Choroid plexus epithelial cell (primary cell): ENCODE results near the gene CCDC85B.

ENCODE experiments used
- DNase-seq: peaks from one replicate; pipeline ENCODE4 v3.0.0-alpha.2; 2010; ENCODE audit warnings: low read depth
- H3K4me3 ChIP-seq: 2 replicates; pipeline ENCODE4 v1.5.1; 2011; ENCODE audit warnings: low read depth, mild to moderate bottlenecking, control low read depth, low read length, moderate library complexity
- TF ChIP-seq, protein P1 (sequence below): conservative IDR thresholded peaks from 2 replicates; pipeline ENCODE4 v1.5.1; 2011; ENCODE audit warnings: low read depth, mild to moderate bottlenecking, control low read depth, inconsistent platforms, low read length, moderate library complexity

The CCDC85B gene

DNA sequence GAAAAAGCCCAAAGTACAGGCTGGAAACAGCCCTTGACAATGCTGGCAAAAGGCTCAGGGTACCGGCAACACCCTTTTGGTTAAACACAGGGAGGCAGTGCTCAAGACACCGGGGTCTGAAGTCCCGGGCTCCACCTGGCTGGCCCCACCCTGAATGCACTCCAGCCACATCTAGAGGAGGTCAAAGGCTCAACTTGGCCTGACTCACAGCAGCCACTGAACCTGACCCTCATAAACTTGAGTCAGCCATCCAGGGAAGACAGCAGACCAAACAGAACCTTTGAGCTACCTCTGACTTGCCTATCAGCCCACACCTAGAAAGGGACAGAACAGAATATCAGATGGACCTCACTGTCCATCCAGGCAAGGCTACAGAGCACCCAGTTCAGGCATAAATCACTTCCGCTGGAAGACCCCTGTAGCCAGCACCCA lies 36.3 kb upstream of the CCDC85B start:
- no peak overlapping the region for H3K4me3 ChIP-seq
- no peak for DNase-seq
- TF ChIP-seq, protein P1, sequence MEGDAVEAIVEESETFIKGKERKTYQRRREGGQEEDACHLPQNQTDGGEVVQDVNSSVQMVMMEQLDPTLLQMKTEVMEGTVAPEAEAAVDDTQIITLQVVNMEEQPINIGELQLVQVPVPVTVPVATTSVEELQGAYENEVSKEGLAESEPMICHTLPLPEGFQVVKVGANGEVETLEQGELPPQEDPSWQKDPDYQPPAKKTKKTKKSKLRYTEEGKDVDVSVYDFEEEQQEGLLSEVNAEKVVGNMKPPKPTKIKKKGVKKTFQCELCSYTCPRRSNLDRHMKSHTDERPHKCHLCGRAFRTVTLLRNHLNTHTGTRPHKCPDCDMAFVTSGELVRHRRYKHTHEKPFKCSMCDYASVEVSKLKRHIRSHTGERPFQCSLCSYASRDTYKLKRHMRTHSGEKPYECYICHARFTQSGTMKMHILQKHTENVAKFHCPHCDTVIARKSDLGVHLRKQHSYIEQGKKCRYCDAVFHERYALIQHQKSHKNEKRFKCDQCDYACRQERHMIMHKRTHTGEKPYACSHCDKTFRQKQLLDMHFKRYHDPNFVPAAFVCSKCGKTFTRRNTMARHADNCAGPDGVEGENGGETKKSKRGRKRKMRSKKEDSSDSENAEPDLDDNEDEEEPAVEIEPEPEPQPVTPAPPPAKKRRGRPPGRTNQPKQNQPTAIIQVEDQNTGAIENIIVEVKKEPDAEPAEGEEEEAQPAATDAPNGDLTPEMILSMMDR = no peak

DNA sequence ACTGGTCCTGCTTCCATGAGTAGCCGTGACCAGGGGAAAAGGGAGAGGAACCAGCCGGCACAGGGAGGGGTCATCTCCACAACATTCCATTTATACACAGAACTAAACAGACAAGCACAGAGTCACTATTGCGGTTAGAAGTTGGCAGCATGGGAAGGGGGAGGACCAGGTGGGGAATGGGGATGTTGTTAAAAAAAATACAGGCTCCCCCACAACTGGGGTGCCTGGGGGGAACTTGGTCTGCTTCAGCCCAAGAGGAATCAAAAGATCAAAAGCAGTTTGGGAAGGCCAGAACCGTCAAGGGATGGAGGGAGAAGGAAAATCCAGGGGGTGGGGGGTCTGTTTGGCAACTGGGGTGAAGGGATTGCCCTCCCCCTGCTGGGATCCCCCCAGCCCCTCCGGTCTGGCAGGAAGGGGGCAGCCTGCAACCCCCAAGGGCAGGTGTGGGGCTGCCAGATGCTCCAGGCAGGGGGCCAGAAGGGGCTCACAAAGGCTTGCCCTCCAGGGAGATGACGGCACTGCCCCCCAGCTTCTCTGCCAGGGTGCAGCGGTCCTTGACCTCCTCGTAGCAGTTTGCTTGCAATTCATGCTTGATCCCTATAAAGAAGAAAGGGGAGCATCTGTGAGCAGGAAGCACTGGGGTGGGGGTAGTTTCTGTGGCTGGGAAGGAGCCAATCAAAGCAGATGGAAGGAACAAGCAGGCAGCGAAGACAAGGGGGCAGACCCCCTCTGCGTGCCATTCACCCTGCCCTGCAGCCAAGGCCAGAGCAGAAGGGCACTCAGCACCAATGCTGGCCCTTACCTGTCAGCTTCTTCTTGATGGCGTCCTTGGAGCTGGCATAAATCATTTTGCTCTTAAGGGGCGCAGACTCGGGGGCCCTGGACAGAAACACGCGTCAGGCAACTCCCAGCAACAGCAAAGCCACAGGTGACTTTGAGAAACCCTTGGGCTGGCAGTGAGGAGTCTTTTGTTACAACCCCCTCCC lies 35.3 kb upstream of the CCDC85B start:
- no peak overlapping the region for H3K4me3 ChIP-seq
- no peak for DNase-seq
- TF ChIP-seq, protein P1 = no peak

DNA sequence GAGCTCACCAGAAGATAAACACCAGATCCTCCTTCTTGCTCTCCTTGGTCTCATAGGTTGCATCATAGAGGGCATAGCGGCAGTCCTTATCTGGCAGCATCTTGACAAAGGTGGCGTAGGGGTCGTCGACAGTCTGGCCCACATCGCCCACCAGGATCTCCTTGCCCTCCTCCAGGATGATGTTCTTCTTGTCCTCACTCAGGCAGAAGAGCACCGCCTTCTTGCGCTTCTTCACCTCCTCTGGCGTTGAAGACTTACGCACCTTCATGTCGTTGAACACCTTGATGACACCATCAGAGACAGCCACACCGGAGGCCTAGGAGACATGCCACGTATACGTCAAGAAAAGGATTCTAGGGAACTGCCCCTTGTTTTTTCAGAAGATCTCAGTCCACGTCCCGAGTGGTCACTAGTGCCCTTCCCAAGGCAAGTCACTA lies 34.5 kb upstream of the CCDC85B start:
- no peak for DNase-seq
- TF ChIP-seq, protein P1 = no peak
- H3K4me3 ChIP-seq = peak overlapping the region; percentile 92

DNA sequence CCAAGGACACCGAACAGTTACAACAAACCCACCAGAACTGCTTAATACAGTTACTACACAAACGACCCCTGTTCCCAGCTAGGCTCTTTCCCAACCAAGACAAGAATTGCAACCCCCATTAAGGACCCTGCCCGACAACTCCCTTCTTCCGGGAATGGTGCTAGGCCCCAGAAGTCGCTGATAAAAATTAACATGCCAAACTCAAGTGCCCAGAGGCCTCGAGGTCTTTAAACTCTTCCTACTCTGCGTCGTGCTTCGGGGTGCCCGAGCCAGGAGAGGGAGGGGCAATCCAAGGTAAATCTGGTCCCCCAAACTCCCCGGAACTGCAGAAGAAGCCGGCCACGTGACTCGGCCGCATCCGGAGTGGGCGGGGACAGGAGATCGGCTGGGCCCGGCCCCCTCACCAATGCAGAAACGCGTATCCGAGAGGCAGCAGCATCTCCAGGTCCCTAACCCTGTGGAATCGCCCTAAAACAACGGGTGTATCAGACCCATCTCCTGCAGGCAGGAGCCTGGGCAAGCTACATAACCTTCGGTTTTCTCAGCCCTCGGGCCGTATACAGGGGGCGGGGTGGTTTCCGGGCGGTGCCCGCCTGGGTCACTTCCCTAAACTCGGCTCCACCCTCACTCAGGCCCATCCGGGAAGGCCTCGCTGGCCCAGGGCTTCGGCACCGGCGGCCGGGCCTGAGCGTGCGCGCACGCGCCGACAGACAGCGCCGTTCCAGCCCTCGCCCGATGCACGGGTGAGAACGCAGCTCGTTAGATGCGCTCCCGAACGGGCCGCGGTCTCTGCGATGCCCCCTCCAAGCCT lies 33.6 kb upstream of the CCDC85B start:
- TF ChIP-seq, protein P1 = no peak
- peak; percentile 74 for DNase-seq
- H3K4me3 ChIP-seq = peak overlapping the region; percentile 92

DNA sequence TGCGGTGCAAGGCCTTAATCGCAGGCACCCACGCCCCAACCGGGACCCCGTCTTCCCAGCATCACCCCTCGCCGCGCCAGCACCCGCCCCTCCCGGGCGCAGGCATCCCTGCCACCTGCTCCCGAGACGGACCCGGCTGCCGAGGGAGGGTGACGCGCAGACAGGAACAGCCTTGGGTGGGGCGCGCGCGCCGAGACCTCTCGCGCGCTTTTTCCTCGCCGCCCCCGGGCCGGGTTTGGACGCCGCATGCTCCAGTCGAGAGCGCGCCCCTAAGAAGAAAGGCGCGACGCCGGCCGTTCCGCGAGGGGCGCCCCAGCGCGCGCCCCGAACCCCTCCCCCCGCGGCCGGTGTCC lies 33.0 kb upstream of the CCDC85B start:
- DNase-seq = no peak
- TF ChIP-seq, protein P1 = no peak
- peak overlapping the region; percentile 92 for H3K4me3 ChIP-seq

DNA sequence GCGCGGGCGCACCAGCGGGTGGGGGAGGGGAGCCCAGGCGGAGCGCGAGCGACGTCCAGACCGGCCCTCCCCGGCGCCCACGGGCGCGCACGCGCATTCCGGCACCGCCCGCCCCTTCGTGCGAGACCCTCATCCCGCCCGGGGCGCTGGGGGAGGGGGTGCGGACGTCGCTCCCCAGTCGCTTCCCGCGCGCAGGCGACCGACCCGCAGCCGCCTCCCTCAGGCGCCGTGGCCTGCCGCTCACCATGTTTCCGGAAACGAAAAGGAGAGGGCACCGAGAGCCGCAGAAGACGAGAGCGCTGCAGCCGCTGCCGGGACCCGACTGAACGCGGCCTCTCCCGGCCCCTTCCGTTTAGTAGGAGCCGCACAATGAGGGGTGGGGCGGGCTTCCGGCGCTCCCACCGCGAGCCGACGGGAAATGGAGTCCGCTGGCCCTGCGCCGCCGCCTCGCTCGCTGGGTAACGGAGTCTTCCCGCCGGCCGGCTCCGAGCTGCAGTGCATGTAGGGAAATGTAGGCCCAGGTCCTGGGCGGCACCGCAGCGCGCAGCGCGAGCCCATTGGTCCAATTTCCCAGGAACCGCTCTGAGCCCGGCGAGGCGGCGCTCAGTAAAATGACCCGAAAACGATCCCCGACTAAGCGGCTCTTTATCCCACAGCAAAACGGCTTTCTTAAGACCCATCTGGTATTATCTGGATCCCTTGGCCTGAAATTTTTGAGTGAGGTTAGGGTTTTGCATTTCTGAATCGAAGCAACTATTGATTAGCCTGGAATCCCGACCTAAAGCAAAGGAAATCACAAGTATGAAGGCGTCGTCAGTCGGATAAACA lies 32.4 kb upstream of the CCDC85B start, which contains the start of gene CFL1:
Gene CFL1 (minus strand): TSS at position 328 of the 828 bp plus-strand sequence. CDS start 81 bp downstream, at position 247.
- DNase-seq = peak; percentile 99
- peak within 1 kb of the TSS; percentile 92 for H3K4me3 ChIP-seq
- TF ChIP-seq, protein P1 = no peak
